Suprapubic skin (tissue), 3 donors: ENCODE results near the gene PCYT1A.
"Not testable (repeated sequence)": the region's sequence is repeated elsewhere in the genome, so short reads cannot be mapped to it uniquely, and the experiment has no call there.

Experiments used
- POLR2AphosphoS5 ChIP-seq, 3 donors: sonication (generic); formaldehyde crosslinking; IDR thresholded peaks; one replicate each; pipeline ENCODE4 v1.6.1; 2017; ENCODE audit warnings: antibody characterized with exemption in 3 of 3
- TF ChIP-seq, protein P1 (sequence below), 2 donors: fragments of 200-600 bp in 1 of 2; fragments of 450-650 bp in 1 of 2; sonication (generic) in 1 of 2; IDR thresholded peaks; one replicate each; pipeline ENCODE4 v1.5.1; 2016 to 2019; ENCODE audit warnings: antibody characterized with exemption in 2 of 2, mild to moderate bottlenecking in 1 of 2, moderate library complexity in 1 of 2

DNA sequence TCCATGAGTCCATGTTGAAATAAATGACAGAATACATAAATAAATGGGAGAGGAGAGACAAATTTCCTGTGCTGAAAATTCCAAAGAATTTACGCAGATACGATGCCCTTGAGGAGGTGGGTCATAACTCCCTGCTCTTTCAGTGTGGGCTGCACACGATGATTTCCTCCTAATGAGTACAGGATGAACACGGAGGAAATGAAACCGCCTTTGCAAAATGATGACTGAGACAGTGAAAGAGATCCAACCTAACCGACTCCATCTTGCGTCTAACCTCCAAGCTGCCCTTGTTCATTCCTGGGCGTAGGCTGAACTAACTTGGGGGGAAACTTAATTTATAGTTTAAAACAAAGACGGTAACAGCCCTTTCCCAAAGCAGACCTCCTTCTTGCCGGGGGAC lies 15.0 kb upstream of the PCYT1A start:
- not testable (repeated sequence) for TF ChIP-seq POLR2AphosphoS5 (IDR thresholded peaks at IDR 0.05)
- TF ChIP-seq, protein P1, sequence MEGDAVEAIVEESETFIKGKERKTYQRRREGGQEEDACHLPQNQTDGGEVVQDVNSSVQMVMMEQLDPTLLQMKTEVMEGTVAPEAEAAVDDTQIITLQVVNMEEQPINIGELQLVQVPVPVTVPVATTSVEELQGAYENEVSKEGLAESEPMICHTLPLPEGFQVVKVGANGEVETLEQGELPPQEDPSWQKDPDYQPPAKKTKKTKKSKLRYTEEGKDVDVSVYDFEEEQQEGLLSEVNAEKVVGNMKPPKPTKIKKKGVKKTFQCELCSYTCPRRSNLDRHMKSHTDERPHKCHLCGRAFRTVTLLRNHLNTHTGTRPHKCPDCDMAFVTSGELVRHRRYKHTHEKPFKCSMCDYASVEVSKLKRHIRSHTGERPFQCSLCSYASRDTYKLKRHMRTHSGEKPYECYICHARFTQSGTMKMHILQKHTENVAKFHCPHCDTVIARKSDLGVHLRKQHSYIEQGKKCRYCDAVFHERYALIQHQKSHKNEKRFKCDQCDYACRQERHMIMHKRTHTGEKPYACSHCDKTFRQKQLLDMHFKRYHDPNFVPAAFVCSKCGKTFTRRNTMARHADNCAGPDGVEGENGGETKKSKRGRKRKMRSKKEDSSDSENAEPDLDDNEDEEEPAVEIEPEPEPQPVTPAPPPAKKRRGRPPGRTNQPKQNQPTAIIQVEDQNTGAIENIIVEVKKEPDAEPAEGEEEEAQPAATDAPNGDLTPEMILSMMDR (IDR thresholded peaks at IDR 0.05), result not testable (repeated sequence)
